GM23248 (cell line): Measurements from ENCODE around the gene RNF145. TPM values are rescaled to one million over a fixed set of nuclear protein-coding genes. Genes with fewer than 3 reads are reported as not detected.

ENCODE experiments used
- DNase-seq: peaks from one replicate; pipeline ENCODE4 v3.0.0-alpha.2; 2015
- H2AFZ ChIP-seq: fragments of 200-600 bp; sonication (generic); 2 replicates; pipeline ENCODE4 v1.6.1; 2016; ENCODE audit warnings: antibody characterized with exemption
- H3F3A ChIP-seq: fragments of 200-600 bp; sonication (generic); 2 replicates; pipeline ENCODE4 v1.6.1; 2016; ENCODE audit warnings: mild to moderate bottlenecking, antibody characterized with exemption, mixed run types; ENCODE audit not compliant: insufficient read depth
- H3K27ac ChIP-seq: fragments of 200-600 bp; sonication (generic); 2 replicates; pipeline ENCODE4 v1.5.1; 2016; ENCODE audit warnings: mild to moderate bottlenecking
- H3K27me3 ChIP-seq: fragments of 200-600 bp; sonication (generic); replicated peaks from 2 replicates; pipeline ENCODE4 v1.6.1; 2016; ENCODE audit warnings: mild to moderate bottlenecking; ENCODE audit not compliant: insufficient read depth
- H3K36me3 ChIP-seq: fragments of 200-600 bp; sonication (generic); 2 replicates; pipeline ENCODE4 v1.6.1; 2016; ENCODE audit warnings: low read depth, mild to moderate bottlenecking
- H3K4me1 ChIP-seq: fragments of 200-600 bp; sonication (generic); 2 replicates; pipeline ENCODE4 v1.6.1; 2016; ENCODE audit warnings: mild to moderate bottlenecking; ENCODE audit not compliant: insufficient read depth
- H3K4me2 ChIP-seq: fragments of 200-600 bp; sonication (generic); one replicate; pipeline ENCODE4 v1.6.1; 2016; ENCODE audit warnings: mild to moderate bottlenecking; ENCODE audit not compliant: unreplicated experiment
- H3K4me3 ChIP-seq: fragments of 200-600 bp; sonication (generic); 2 replicates; pipeline ENCODE4 v1.5.1; 2016; ENCODE audit warnings: mild to moderate bottlenecking
- H3K79me2 ChIP-seq: fragments of 200-600 bp; sonication (generic); 2 replicates; pipeline ENCODE4 v1.6.1; 2016; ENCODE audit warnings: mild to moderate bottlenecking; ENCODE audit not compliant: insufficient read depth
- H3K9ac ChIP-seq: fragments of 200-600 bp; sonication (generic); 2 replicates; pipeline ENCODE4 v1.6.1; 2016; ENCODE audit warnings: mild to moderate bottlenecking
- H3K9me2 ChIP-seq: fragments of 200-600 bp; sonication (generic); 2 replicates; pipeline ENCODE4 v1.6.1; 2016; ENCODE audit warnings: mixed run types, mild to moderate bottlenecking, moderate library complexity; ENCODE audit not compliant: insufficient read depth
- H3K9me3 ChIP-seq: fragments of 200-600 bp; sonication (generic); one replicate; pipeline ENCODE4 v1.6.1; 2017; ENCODE audit warnings: low read depth
- H4K20me1 ChIP-seq: fragments of 200-600 bp; sonication (generic); 2 replicates; pipeline ENCODE4 v1.6.0; 2016; ENCODE audit not compliant: insufficient read depth
- EZH2 ChIP-seq: fragments of 200-600 bp; sonication (generic); IDR thresholded peaks from 2 replicates; pipeline ENCODE4 v1.6.1; 2018; ENCODE audit warnings: antibody characterized with exemption, mild to moderate bottlenecking; ENCODE audit not compliant: insufficient read depth, poor library complexity, severe bottlenecking
- EZH2phosphoT487 ChIP-seq: fragments of 200-600 bp; sonication (generic); IDR thresholded peaks from 2 replicates; pipeline ENCODE4 v1.6.1; 2018; ENCODE audit warnings: antibody characterized with exemption, moderate library complexity, mild to moderate bottlenecking, low read depth; ENCODE audit not compliant: insufficient read depth
- WGBS, 2 experiments: methylation state at CpG; one replicate each; pipeline ENCODE4 v1.1.6; 2015 to 2017; ENCODE audit warnings: low lambda C conversion rate in 2 of 2, low coverage in 1 of 2; ENCODE audit errors: missing lambda C conversion rate in 2 of 2; 5-methylcytosine and 5-hydroxymethylcytosine counted together
- in situ Hi-C: fragments of 300-500 bp; cut with MboI; formaldehyde crosslinking; loops from 2 replicates; pipeline ENCODE4 v1.15.0; 2020
- polyA plus RNA-seq: library from polyadenylated mRNA; unstranded; fragments of >200 nt; fragmentation: Nextera tagmentation; extraction: Ambion mirVana; gene quantifications from 2 replicates; pipeline ENCODE4 v1.2.1, GENCODE V29; 2016
- small RNA-seq: library from RNA; depleted of rRNA; stranded (forward); fragments of <200 nt; gene quantifications from one replicate; pipeline ENCODE3, GENCODE V24; 2014; ENCODE audit warnings: low read depth, low replicate concordance
- total RNA-seq: library from RNA; depleted of rRNA; stranded (reverse); fragments of >200 nt; shearing (Covaris generic); gene quantifications from 2 replicates; pipeline ENCODE4 v1.2.3, GENCODE V29; 2014; rRNA removed

Gene RNF145
- total and polyA plus RNA-seq, 2 experiments from 2014 or later, result 9.2 to 38.7 TPM

GRCh38 chr5:159112436-159112835, 96.9 kb downstream of the RNF145 start:
- Histone ChIP-seq H2AFZ (no peak overlapping the region), H3F3A (no peaks in the 10 kb centered on the region), H3K27me3 (no peaks in the 10 kb centered on the region), H3K4me3 (no peak overlapping the region), H3K4me2 (no peak overlapping the region), H3K9me2 (no peaks in the 10 kb centered on the region), H3K27ac (no peak overlapping the region), H4K20me1 (no peaks in the 10 kb centered on the region), H3K36me3 (no peaks in the 10 kb centered on the region), H3K9me3 (no peaks in the 10 kb centered on the region), H3K9ac (no peak overlapping the region), H3K4me1 (peaks cover 9% of the 10 kb centered on the region), H3K79me2 (no peaks in the 10 kb centered on the region)
- in situ Hi-C loops, result loop anchor here (25.0 kb wide), 1 partner anchor 1100 kb away; no protein-coding TSS in a partner anchor
- 94 to 98% methylated on average over 2 of the region's 2 CpGs for whole genome bisulfite sequencing, 2 experiments
- no peak for DNase-seq
- TF ChIP-seq EZH2phosphoT487 (no peak), EZH2 (no peak)

Small RNA genes lying within 50 kb of the gene (small RNA-seq; reads per million reads assigned to genes)
- 0.81 reads per million, percentile 30 among the genes with 10 or more reads in this experiment for gene RF00263

Other genes with a start within 250 kb of the RNF145 start
- gene EBF1, start 109.6 kb downstream of the RNF145 start, total RNA-seq, result 9.7 and 16.7 TPM in 2 replicates
- 27.5 and 32.1 TPM in 2 replicates for gene EBF1, start 109.6 kb downstream of the RNF145 start, polyA plus RNA-seq
- gene UBLCP1, start 53.7 kb upstream of the RNF145 start, total RNA-seq, result 24.5 and 38.2 TPM in 2 replicates
- gene UBLCP1, start 53.7 kb upstream of the RNF145 start, polyA plus RNA-seq, result 37.6 and 39.8 TPM in 2 replicates
- not detected in 2 replicates for gene IL12B, start 120.9 kb upstream of the RNF145 start, total RNA-seq
- gene IL12B, start 120.9 kb upstream of the RNF145 start, polyA plus RNA-seq, result not detected in 2 replicates